Measurements from ENCODE around the gene SULT1C3. TPM values are rescaled to one million over a fixed set of nuclear protein-coding genes. Genes with fewer than 3 reads are reported as not detected.

SULT1C3 gene
- total and polyA plus RNA-seq, 2 of the 13 experiments (the other 11 are each of a cell fraction or from before 2014, with no cell fraction given) = not detected

DNA sequence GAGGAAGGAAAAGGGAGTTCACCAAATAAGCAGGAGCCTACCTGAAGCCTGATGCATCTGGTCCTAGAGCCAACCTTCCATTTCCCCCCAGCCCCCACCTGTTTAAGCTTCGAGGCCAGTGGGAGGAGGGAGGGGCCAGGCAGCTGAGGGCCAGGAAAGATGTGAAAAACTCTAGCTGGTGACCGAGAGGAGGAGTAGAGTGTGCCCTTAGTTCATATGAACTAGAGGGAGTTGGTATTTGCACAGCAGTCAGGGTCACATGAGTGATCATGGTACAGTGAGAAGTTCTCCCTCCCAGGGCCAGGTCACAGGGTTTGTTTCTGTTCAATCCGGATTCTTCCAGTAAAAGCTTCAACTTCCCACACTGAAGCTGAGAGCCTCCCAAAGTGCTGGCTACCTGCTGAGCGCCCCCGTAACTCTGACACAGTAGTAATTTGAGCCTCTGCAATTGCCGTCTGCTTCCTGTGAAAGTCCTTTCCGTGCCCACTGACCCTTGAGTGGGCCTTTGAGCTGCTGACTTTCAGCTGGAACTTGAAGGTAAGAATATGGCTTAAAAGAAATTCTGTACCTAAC, 48.9 kb downstream of the SULT1C3 start, which contains the start of gene SULT1C2 (continued):
- TF ChIP-seq, protein P1, sequence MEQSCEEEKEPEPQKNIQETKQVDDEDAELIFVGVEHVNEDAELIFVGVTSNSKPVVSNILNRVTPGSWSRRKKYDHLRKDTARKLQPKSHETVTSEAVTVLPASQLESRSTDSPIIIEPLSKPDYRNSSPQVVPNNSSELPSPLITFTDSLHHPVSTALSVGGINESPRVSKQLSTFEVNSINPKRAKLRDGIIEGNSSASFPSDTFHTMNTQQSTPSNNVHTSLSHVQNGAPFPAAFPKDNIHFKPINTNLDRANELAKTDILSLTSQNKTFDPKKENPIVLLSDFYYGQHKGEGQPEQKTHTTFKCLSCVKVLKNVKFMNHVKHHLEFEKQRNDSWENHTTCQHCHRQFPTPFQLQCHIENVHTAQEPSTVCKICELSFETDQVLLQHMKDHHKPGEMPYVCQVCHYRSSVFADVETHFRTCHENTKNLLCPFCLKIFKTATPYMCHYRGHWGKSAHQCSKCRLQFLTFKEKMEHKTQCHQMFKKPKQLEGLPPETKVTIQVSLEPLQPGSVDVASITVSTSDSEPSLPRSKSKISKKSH (CRISPR knock-in tag; IDR thresholded peaks at IDR 0.05; ENCODE audit: borderline replicate concordance) = peak; percentile 43; the same call in 1 of the 2 replicates
- TF ChIP-seq ZNF749 (CRISPR knock-in tag; IDR thresholded peaks at IDR 0.05; ENCODE audit: borderline replicate concordance) (no peak), NFE2L1 (CRISPR knock-in tag; IDR thresholded peaks at IDR 0.05; ENCODE audit: borderline replicate concordance) (no peak), ZBTB43 (CRISPR knock-in tag; conservative IDR thresholded peaks at IDR 0.05) (0 out of 2 replicates have a peak, but pooled peaks have one; percentile 16), SMYD3 (CRISPR knock-in tag; IDR thresholded peaks at IDR 0.05) (no peak), GABPB1 (CRISPR knock-in tag; IDR thresholded peaks at IDR 0.05) (peak; percentile 73), ZNF441 (CRISPR knock-in tag; IDR thresholded peaks at IDR 0.05; ENCODE audit: borderline replicate concordance) (no peak), PHF21A (CRISPR knock-in tag; IDR thresholded peaks at IDR 0.05) (peak; percentile 61; the same call in 1 of the 2 replicates), TFE3 (CRISPR knock-in tag; IDR thresholded peaks at IDR 0.05) (peak; percentile 95), RFXAP (CRISPR knock-in tag; IDR thresholded peaks at IDR 0.05; ENCODE audit: borderline replicate concordance) (no peak), ZNF878 (CRISPR knock-in tag; IDR thresholded peaks at IDR 0.05) (peak; percentile 57; the same call in 1 of the 2 replicates), SALL1 (CRISPR knock-in tag; IDR thresholded peaks at IDR 0.05) (peak; percentile 74), GATAD1 (CRISPR knock-in tag; IDR thresholded peaks at IDR 0.05) (peak; percentile 60), ZKSCAN8 (CRISPR knock-in tag; IDR thresholded peaks at IDR 0.05; ENCODE audit: borderline replicate concordance) (no peak), MYNN (CRISPR knock-in tag; IDR thresholded peaks at IDR 0.05; ENCODE audit: low read depth) (no peak), ZFX (CRISPR knock-in tag; IDR thresholded peaks at IDR 0.05; ENCODE audit: low read depth) (peak; percentile 44; the same call in 1 of the 2 replicates), CAMTA2 (CRISPR knock-in tag; IDR thresholded peaks at IDR 0.05; ENCODE audit: borderline replicate concordance) (no peak), ASH2L (IDR thresholded peaks at IDR 0.05; ENCODE audit: insufficient read length, low read depth, low read length) (peak; percentile 30), TERF1 (CRISPR knock-in tag; IDR thresholded peaks at IDR 0.05) (no peak), ZFP1 (CRISPR knock-in tag; IDR thresholded peaks at IDR 0.05) (0 out of 2 replicates have a peak, but pooled peaks have one; percentile 49), TCF7 (IDR thresholded peaks at IDR 0.05; ENCODE audit: low read depth) (no peak)
- TF ChIP-seq, protein P2, sequence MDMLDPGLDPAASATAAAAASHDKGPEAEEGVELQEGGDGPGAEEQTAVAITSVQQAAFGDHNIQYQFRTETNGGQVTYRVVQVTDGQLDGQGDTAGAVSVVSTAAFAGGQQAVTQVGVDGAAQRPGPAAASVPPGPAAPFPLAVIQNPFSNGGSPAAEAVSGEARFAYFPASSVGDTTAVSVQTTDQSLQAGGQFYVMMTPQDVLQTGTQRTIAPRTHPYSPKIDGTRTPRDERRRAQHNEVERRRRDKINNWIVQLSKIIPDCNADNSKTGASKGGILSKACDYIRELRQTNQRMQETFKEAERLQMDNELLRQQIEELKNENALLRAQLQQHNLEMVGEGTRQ (IDR thresholded peaks at IDR 0.05; ENCODE audit: low read depth, low read length) = peak; percentile 76
- TF ChIP-seq, protein P2 (CRISPR knock-in tag; IDR thresholded peaks at IDR 0.05; ENCODE audit: borderline replicate concordance) = peak; percentile 75; the same call in 1 of the 2 replicates

Measured in HepG2 (cell line).